DOHH2 (cell line): ENCODE measurements around the gene GRIN2A.

Experiments used
- H3F3A ChIP-seq: fragments of 200-600 bp; sonication (generic), shearing (Covaris generic); 2 replicates; pipeline ENCODE4 v1.6.0; 2016; ENCODE audit warnings: antibody characterized with exemption, mild to moderate bottlenecking; ENCODE audit not compliant: control insufficient read depth, insufficient read depth
- H3K27ac ChIP-seq: fragments of 200-600 bp; sonication (generic); 2 replicates; pipeline ENCODE4 v1.5.1; 2014; ENCODE audit warnings: low read depth, mild to moderate bottlenecking, low read length, moderate library complexity
- H3K27me3 ChIP-seq: fragments of 200-600 bp; sonication (generic); 2 replicates; pipeline ENCODE4 v1.6.1; 2014; ENCODE audit warnings: mild to moderate bottlenecking, low read length, mixed read lengths; ENCODE audit not compliant: control insufficient read depth
- H3K36me3 ChIP-seq: fragments of 200-600 bp; sonication (generic); 2 replicates; pipeline ENCODE4 v1.6.1; 2014; ENCODE audit warnings: mild to moderate bottlenecking, low read length, moderate library complexity, mixed read lengths; ENCODE audit not compliant: control insufficient read depth
- H3K4me1 ChIP-seq: fragments of 200-600 bp; sonication (generic); 2 replicates; pipeline ENCODE4 v1.6.1; 2014; ENCODE audit warnings: mild to moderate bottlenecking, low read length, mixed read lengths; ENCODE audit not compliant: control insufficient read depth
- H3K4me2 ChIP-seq: fragments of 200-600 bp; sonication (generic); 2 replicates; pipeline ENCODE4 v1.6.0; 2014; ENCODE audit warnings: mild to moderate bottlenecking, low read length, moderate library complexity
- H3K4me3 ChIP-seq: fragments of 200-600 bp; sonication (generic); 2 replicates; pipeline ENCODE4 v1.5.1; 2014; ENCODE audit warnings: mild to moderate bottlenecking, low read length, mixed read lengths
- H3K79me2 ChIP-seq: fragments of 200-600 bp; sonication (generic); 2 replicates; pipeline ENCODE4 v1.6.1; 2014; ENCODE audit warnings: mild to moderate bottlenecking, low read length, mixed read lengths; ENCODE audit not compliant: control insufficient read depth
- H3K9me2 ChIP-seq: fragments of 200-600 bp; sonication (generic); replicated peaks from 2 replicates; pipeline ENCODE4 v1.6.1; 2014; ENCODE audit warnings: mild to moderate bottlenecking, low read length, mixed read lengths; ENCODE audit not compliant: control insufficient read depth
- H3K9me3 ChIP-seq: fragments of 200-600 bp; sonication (generic); 2 replicates; pipeline ENCODE4 v1.6.1; 2014; ENCODE audit warnings: antibody characterized with exemption, low read length, mixed read lengths; ENCODE audit not compliant: control insufficient read depth, insufficient read depth
- H4K20me1 ChIP-seq: fragments of 200-600 bp; sonication (generic); 2 replicates; pipeline ENCODE4 v1.6.0; 2014; ENCODE audit warnings: low read depth, mild to moderate bottlenecking, antibody characterized with exemption, low read length, moderate library complexity; ENCODE audit not compliant: control insufficient read depth, insufficient read depth
- EZH2phosphoT487 ChIP-seq: fragments of 200-600 bp; sonication (generic); IDR thresholded peaks from 2 replicates; pipeline ENCODE4 v1.6.1; 2017; ENCODE audit warnings: borderline replicate concordance, mild to moderate bottlenecking, antibody characterized with exemption, low read length, moderate library complexity, mixed read lengths
- TF ChIP-seq, protein P1 (sequence below): fragments of 200-600 bp; sonication (generic); IDR thresholded peaks from one replicate; pipeline ENCODE4 v1.5.1; 2014; ENCODE audit warnings: antibody characterized with exemption, mild to moderate bottlenecking, low read depth, low read length; ENCODE audit not compliant: poor library complexity, severe bottlenecking

The GRIN2A gene

GRCh38 chr16:9763505-9763904 lies 418.7 kb downstream of the GRIN2A start:
- no peak overlapping the region for H3K4me2 ChIP-seq
- no peaks in the 10 kb centered on the region for H3K9me3 ChIP-seq
- no peak overlapping the region for H3K4me3 ChIP-seq
- TF ChIP-seq, protein P1, sequence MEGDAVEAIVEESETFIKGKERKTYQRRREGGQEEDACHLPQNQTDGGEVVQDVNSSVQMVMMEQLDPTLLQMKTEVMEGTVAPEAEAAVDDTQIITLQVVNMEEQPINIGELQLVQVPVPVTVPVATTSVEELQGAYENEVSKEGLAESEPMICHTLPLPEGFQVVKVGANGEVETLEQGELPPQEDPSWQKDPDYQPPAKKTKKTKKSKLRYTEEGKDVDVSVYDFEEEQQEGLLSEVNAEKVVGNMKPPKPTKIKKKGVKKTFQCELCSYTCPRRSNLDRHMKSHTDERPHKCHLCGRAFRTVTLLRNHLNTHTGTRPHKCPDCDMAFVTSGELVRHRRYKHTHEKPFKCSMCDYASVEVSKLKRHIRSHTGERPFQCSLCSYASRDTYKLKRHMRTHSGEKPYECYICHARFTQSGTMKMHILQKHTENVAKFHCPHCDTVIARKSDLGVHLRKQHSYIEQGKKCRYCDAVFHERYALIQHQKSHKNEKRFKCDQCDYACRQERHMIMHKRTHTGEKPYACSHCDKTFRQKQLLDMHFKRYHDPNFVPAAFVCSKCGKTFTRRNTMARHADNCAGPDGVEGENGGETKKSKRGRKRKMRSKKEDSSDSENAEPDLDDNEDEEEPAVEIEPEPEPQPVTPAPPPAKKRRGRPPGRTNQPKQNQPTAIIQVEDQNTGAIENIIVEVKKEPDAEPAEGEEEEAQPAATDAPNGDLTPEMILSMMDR = no peak
- no peak for TF ChIP-seq EZH2phosphoT487
- H4K20me1 ChIP-seq = no peaks in the 10 kb centered on the region
- H3K27ac ChIP-seq = no peak overlapping the region
- H3K36me3 ChIP-seq = no peaks in the 10 kb centered on the region
- H3F3A ChIP-seq = no peaks in the 10 kb centered on the region
- no peaks in the 10 kb centered on the region for H3K9me2 ChIP-seq
- no peaks in the 10 kb centered on the region for H3K4me1 ChIP-seq
- H3K27me3 ChIP-seq = no peaks in the 10 kb centered on the region
- H3K79me2 ChIP-seq = no peaks in the 10 kb centered on the region

GRCh38 chr16:9761870-9762269 lies 420.4 kb downstream of the GRIN2A start:
- no peaks in the 10 kb centered on the region for H3F3A ChIP-seq
- H3K9me2 ChIP-seq = no peaks in the 10 kb centered on the region
- no peaks in the 10 kb centered on the region for H3K27me3 ChIP-seq
- no peaks in the 10 kb centered on the region for H3K79me2 ChIP-seq
- H3K36me3 ChIP-seq = no peaks in the 10 kb centered on the region
- H3K27ac ChIP-seq = no peak overlapping the region
- no peak overlapping the region for H3K4me2 ChIP-seq
- H3K9me3 ChIP-seq = no peaks in the 10 kb centered on the region
- TF ChIP-seq EZH2phosphoT487 = no peak
- TF ChIP-seq, protein P1 = no peak
- no peaks in the 10 kb centered on the region for H3K4me1 ChIP-seq
- no peaks in the 10 kb centered on the region for H4K20me1 ChIP-seq
- H3K4me3 ChIP-seq = no peak overlapping the region

- H3K9me3 ChIP-seq = no peaks in the 10 kb centered on the region
- H3K4me3 ChIP-seq = no peak overlapping the region
- no peaks in the 10 kb centered on the region for H4K20me1 ChIP-seq
- no peaks in the 10 kb centered on the region for H3K9me2 ChIP-seq
- no peaks in the 10 kb centered on the region for H3K4me1 ChIP-seq
- H3F3A ChIP-seq = no peaks in the 10 kb centered on the region
- TF ChIP-seq EZH2phosphoT487 = no peak
- TF ChIP-seq, protein P1 = no peak
- H3K27ac ChIP-seq = no peak overlapping the region
- H3K79me2 ChIP-seq = no peaks in the 10 kb centered on the region
- H3K36me3 ChIP-seq = no peaks in the 10 kb centered on the region
- no peak overlapping the region for H3K4me2 ChIP-seq
- no peaks in the 10 kb centered on the region for H3K27me3 ChIP-seq
Observed at GRCh38 chr16:9757687-9758086, 424.5 kb downstream of the GRIN2A start.

- Histone ChIP-seq H3K9me3 (no peaks in the 10 kb centered on the region), H3K36me3 (no peaks in the 10 kb centered on the region)
- TF ChIP-seq EZH2phosphoT487 = no peak
- TF ChIP-seq, protein P1 = no peak
Observed at GRCh38 chr16:9756434-9756833, 425.8 kb downstream of the GRIN2A start.

More at GRCh38 chr16:9756434-9756833, 425.8 kb downstream of the GRIN2A start:
- H3K4me3 ChIP-seq = no peak overlapping the region
- H3K79me2 ChIP-seq = no peaks in the 10 kb centered on the region
- no peaks in the 10 kb centered on the region for H3K9me2 ChIP-seq
- H3K27me3 ChIP-seq = no peaks in the 10 kb centered on the region
- no peaks in the 10 kb centered on the region for H3K4me1 ChIP-seq
- H3F3A ChIP-seq = no peaks in the 10 kb centered on the region
- no peak overlapping the region for H3K4me2 ChIP-seq
- no peaks in the 10 kb centered on the region for H4K20me1 ChIP-seq
- H3K27ac ChIP-seq = no peak overlapping the region
